ENCODE measurements around the gene PCSK6.

DNA sequence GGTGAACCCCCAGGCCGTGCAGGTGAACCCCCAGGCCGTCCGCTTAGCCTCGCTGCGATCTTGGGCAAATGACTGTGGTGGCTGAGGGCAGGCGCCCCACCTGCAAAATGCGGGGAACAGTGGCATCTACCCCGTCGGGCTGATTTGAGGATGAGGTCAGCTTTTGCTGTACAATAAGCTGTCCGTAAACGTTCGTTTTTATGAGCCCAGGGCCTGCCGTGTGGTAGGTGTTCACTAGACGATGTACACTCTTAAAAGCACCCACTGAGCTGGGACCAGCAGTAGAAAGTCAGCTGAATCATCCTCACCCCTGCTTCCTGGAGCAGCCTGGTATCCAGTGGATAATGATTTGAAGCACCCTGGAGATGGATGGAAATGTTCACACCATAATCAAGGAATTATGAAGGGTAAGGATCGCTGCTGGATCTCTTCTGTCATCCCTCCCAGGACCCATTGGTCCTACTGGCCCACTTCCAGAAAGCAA, 943 bp upstream of the PCSK6 start:
- TF ChIP-seq EZH2 (IDR thresholded peaks at IDR 0.05; ENCODE audit: low read depth) (no peak), CTCF (conservative IDR thresholded peaks at IDR 0.05) (no peak)
